Measurements from ENCODE around the gene NR5A2. TPM values are rescaled to one million over a fixed set of nuclear protein-coding genes. Genes with fewer than 3 reads are reported as not detected.

The NR5A2 gene
- polyA plus RNA-seq, 3 donors, result 0.03 to 0.31 TPM; not detected in 1

- Histone ChIP-seq H3K4me2 (replicated peaks; ENCODE audit: extremely low read depth, low read length, poor library complexity, severe bottlenecking) (no peak overlapping the region), H3K9ac (ENCODE audit: insufficient read depth, low read length, poor library complexity, severe bottlenecking) (no peak overlapping the region), H4K20me1 (ENCODE audit: insufficient read depth, low read length) (no peaks in the 10 kb centered on the region), H3K27ac (ENCODE audit: low read depth in 1 of 2, low read length in 2 of 2) (no peak overlapping the region), H3K4me1 (ENCODE audit: control insufficient read depth in 1 of 2, insufficient read depth in 2 of 2, low read length in 2 of 2) (peaks cover 6 to 17% of the 10 kb centered on the region in 2 donors), H3K27me3 (ENCODE audit: control insufficient read depth in 2 of 2, insufficient read depth in 2 of 2, low read length in 2 of 2) (no peaks in the 10 kb centered on the region), H3K79me2 (ENCODE audit: insufficient read depth, low read length) (no peaks in the 10 kb centered on the region), H3K9me3 (replicated peaks in 1 of 2; ENCODE audit: control insufficient read depth in 1 of 2, insufficient read depth in 1 of 2, low read length in 2 of 2) (no peaks in the 10 kb centered on the region), H3K36me3 (replicated peaks in 1 of 2; ENCODE audit: control insufficient read depth in 1 of 2, insufficient read depth in 2 of 2, low read length in 2 of 2) (no peaks in the 10 kb centered on the region), H3K4me3 (replicated peaks in 1 of 3; ENCODE audit: low read depth in 2 of 3, low read length in 3 of 3) (no peak overlapping the region), H2AFZ (ENCODE audit: insufficient read depth, low read depth, low read length, poor library complexity, severe bottlenecking) (no peak overlapping the region)
- Mint-ChIP-seq H3K27me3 (ENCODE audit: low read depth in 3 of 3) (peaks cover 0 to 1% (median 0%) of the 10 kb centered on the region in 3 donors), H3K27ac (peak overlapping the region in 1 of 7 donors; percentile 33), H3K9me3 (peaks cover 0 to 7% (median 2%) of the 10 kb centered on the region in 7 donors), H3K4me3 (no peak overlapping the region), H3K36me3 (peaks cover 0 to 2% of the 10 kb centered on the region in 2 donors), H3K4me1 (peaks cover 28% of the 10 kb centered on the region)
- intact Hi-C loops (cut with micrococcal nuclease), result no loop called here
- 59% methylated on average over 3 of the region's 3 CpGs for WGBS (ENCODE audit: insufficient coverage)
- peak; percentile 32 to 62 (median 33) for DNase-seq
- no peak for TF ChIP-seq CTCF (IDR thresholded peaks at IDR 0.05)
Measured at GRCh38 chr1:200206340-200206739, 178.8 kb downstream of the NR5A2 start.

GRCh38 chr1:200206761-200207160 lies 179.3 kb downstream of the NR5A2 start:
- no peak overlapping the region for H2AFZ ChIP-seq (ENCODE audit: insufficient read depth, low read depth, low read length, poor library complexity, severe bottlenecking)
- H3K4me1 Mint-ChIP-seq, result peaks cover 28% of the 10 kb centered on the region
- no peak overlapping the region for H3K27ac ChIP-seq (ENCODE audit: low read depth in 1 of 2, low read length in 2 of 2)
- intact Hi-C loops (cut with micrococcal nuclease), result no loop called here
- no peak overlapping the region for H3K4me3 Mint-ChIP-seq
- H3K27me3 Mint-ChIP-seq (ENCODE audit: low read depth in 3 of 3), result peaks cover 0 to 1% (median 0%) of the 10 kb centered on the region in 3 donors
- no peaks in the 10 kb centered on the region for H3K36me3 ChIP-seq (replicated peaks in 1 of 2; ENCODE audit: control insufficient read depth in 1 of 2, insufficient read depth in 2 of 2, low read length in 2 of 2)
- H3K4me1 ChIP-seq (ENCODE audit: control insufficient read depth in 1 of 2, insufficient read depth in 2 of 2, low read length in 2 of 2), result peaks cover 6 to 17% of the 10 kb centered on the region in 2 donors
- H4K20me1 ChIP-seq (ENCODE audit: insufficient read depth, low read length), result no peaks in the 10 kb centered on the region
- WGBS (ENCODE audit: insufficient coverage), result no CpG with 5 or more reads among the region's 1 CpG
- H3K9ac ChIP-seq (ENCODE audit: insufficient read depth, low read length, poor library complexity, severe bottlenecking), result no peak overlapping the region
- H3K4me3 ChIP-seq (replicated peaks in 1 of 3; ENCODE audit: low read depth in 2 of 3, low read length in 3 of 3), result no peak overlapping the region
- DNase-seq, result peak in 1 of 3 donors; percentile 19
- H3K4me2 ChIP-seq (replicated peaks; ENCODE audit: extremely low read depth, low read length, poor library complexity, severe bottlenecking), result no peak overlapping the region
- H3K36me3 Mint-ChIP-seq, result peaks cover 0 to 2% of the 10 kb centered on the region in 2 donors
- no peaks in the 10 kb centered on the region for H3K27me3 ChIP-seq (ENCODE audit: control insufficient read depth in 2 of 2, insufficient read depth in 2 of 2, low read length in 2 of 2)
- peak overlapping the region in 2 of 7 donors; percentile 20 to 33 for H3K27ac Mint-ChIP-seq
- no peak for TF ChIP-seq CTCF (IDR thresholded peaks at IDR 0.05)
- H3K79me2 ChIP-seq (ENCODE audit: insufficient read depth, low read length), result no peaks in the 10 kb centered on the region
- H3K9me3 Mint-ChIP-seq, result peaks cover 0 to 6% (median 0%) of the 10 kb centered on the region in 7 donors
- H3K9me3 ChIP-seq (replicated peaks in 1 of 2; ENCODE audit: control insufficient read depth in 1 of 2, insufficient read depth in 1 of 2, low read length in 2 of 2), result no peaks in the 10 kb centered on the region
